ENCODE measurements around the gene ARMH3.
A peak's percentile ranks its signal among the peaks of the same experiment; 100 is the strongest.

The ARMH3 gene

DNA sequence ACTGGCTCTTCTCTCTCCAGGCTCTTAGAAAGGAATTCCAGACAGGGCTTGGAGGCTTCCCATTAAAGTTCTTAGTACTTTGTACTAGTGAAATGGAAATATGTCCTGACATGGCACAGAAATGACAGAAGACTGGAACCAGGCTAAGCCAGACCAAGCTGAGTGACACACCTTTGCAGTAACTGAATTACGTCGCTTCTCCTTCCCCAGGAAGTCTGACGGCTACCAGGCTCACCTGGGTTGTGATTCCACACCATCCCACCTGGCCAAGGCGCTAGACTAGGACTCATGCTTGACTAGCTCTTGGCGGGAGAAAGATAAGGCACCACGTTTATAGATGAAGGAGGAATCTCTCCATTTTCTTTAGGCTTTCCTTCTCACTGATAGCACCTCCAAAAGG, 161.7 kb downstream of the ARMH3 start:
- no peak for DNase-seq

DNA sequence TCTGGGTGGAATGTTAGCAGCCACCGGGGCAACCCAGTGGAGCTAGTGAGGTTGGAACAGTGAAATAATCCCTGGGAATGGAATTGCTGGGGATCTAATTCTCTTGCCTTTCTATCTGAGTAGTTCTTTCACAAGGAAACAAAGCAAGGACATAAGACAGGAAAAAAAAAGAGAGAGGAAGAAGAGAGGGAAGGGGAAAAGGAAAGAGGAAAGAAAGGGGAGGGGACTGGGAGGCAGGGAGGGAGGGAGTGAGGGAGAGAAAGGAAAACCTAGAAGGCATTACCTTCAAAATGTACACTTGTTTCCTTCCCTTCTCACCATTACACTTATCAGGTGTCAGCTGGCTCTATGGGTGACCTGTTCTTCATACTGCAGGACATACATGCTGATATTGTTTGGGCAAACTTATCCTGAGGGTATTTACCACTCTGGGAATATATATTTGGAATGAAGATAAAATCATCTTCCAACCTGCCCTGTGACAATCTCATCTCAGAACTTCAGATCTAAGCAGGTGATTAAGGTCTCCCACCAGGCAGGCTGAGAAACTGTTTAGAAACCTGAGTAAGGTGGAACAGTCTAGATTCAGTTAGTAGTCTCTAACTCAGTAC, 162.4 kb downstream of the ARMH3 start:
- DNase-seq: no peak

DNA sequence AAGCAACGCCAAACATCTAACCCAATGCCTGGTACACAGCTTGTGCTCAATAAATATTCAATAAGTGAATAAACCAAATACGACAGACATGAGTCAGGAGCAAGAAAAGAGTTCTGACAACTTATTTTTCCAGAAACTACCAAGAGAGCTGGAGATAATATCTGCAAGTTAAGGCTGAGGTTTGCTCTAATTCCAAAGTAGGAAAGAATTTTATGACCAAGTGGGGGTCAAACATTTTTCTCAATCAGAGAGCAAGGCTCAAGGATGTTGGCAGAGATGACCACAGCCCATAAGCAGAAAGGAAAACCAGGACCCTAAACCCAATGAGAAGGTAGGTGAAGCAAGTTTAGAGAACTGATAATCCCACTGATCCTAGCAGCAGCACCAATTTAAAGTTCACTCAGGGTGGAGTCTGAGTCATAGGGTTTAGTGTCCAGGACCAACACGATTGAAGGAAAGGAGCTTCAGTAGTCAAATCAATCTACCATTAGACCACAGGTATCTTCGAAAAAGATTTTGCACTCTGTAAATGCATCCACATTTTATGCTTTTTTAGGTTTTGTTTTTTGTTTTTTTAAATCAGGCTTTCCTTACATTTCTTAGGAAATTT, 163.1 kb downstream of the ARMH3 start:
- DNase-seq: no peak

DNA sequence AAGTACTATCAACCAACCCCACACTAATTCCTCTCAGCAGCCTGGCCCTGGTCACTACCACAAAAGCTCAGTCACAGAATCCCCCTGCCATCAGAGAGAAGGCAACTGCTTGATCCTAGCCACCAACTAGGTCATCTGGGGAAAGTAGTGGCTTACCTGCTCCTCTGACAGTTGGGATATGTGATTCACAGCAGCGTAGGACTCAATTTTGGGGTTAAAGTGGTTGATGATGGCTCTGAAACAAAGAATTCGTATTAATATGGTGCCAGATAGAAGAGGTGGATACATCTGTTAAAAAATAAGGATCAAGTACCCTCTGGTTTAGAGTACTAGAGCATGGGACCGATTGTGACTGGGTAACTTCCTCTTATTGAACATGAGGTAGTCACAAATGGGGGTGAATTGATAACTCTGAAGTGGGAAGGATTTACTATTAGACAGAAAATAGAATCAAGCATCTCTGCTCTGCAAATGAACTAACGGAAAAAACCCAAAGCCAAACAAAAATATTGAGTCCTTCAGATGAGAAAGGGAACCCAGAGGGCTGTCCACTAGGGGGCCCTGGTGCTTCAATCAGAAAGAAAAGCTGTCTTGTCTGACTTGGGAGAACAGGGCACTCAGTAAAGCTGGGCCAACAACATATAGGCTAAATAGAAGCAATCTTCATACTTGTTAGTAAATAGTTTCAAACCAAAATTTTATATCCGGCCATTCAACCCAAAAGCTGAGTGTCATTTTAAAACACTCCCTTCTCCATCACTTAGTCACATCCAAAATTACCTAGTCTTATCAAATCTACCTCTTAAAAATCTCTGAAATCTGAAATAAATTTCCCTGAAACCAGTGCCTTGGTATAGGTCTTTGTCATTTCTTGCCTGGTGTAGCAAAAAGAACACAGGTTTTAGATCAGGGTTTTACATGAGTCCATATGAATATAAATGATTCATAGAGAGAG, 166.4 kb downstream of the ARMH3 start:
- DNase-seq: peak; percentile 9

DNA sequence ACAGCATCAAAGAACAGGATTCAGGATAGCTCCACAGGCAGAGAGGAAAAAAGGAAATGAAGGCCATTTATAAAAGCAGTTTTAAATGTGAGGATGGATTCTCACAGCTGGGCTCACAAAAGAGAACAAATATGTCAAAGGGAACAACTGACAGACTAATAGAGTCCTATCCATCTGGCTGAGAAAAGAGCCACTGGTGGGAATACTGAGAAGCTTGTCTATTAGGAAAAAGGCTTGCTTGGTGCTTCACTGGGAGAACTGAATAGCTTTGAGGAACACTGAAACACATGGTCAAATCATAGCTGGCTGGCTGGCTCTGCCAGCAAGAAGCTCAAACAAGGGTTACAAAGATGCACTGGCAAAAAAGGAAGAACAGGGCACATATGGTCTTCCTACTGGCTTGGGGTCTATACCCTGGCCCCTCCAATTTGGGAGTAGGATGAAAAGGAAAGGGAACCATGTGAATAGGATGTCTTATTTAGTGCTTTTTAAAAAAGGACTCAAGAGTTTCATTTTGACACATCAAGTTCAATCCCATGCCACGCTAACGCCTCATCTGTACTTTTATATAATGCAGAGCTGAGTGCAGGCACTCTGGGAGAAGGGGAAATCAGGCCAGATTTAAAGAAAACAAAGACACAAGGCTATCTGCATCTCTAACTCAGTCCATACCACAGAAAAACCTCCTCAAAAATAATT, 167.6 kb downstream of the ARMH3 start:
- DNase-seq: no peak

DNA sequence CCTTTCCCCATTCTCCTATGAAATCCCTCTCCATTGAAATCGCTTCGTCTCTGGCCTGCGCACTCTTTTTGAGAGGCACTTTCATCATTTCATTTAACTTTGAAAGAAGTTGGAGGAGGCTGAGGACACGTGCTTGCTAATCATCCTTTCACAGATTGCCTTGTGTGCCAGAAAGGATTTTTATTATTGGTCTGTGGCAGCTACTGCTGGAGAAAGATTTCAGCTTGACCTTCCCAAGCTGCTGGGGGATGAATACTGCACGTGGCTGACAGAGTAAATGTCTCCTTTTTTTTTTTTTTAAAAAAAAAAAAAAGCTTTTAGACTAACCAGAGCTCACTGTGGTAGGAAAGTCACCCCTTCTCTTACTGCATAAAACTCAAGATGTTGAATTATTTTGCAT, 168.2 kb downstream of the ARMH3 start:
- no peak for DNase-seq

DNA sequence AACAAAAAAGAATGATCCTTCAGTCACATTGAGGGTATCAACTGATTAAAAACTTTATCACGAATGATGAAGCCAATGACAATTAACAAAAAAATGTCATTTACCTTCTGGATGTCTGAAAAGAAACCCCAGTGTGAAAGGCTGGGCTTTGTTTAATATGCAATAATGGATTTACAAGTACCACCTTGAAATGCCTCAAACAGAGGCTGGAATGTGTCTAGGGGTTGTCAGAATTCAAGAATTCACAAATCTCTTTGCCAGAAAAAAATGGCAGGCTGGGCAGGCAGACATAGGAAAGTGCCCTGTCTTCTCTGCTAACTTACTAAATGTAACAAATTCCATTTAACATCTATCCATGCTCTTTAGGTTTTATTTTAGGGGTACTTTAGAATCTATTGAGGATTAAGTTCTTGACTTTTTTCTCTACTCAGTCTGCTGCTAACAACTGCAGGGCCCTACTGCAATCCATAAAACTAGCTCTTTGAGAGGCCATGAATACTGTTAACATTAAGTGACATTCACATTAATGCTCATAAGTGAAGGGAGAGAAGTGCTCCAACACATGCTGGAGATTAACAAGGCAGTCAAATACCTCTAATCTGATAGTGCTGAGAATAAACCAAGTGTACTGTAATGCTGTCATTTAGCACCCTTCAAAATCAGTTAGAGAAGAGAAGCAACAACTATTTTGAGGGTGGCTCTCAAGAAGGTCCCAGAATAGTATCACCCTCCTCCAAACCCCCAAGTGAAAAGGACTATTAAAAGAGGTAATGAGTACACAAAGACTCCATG, 169.3 kb downstream of the ARMH3 start:
- DNase-seq: no peak

DNA sequence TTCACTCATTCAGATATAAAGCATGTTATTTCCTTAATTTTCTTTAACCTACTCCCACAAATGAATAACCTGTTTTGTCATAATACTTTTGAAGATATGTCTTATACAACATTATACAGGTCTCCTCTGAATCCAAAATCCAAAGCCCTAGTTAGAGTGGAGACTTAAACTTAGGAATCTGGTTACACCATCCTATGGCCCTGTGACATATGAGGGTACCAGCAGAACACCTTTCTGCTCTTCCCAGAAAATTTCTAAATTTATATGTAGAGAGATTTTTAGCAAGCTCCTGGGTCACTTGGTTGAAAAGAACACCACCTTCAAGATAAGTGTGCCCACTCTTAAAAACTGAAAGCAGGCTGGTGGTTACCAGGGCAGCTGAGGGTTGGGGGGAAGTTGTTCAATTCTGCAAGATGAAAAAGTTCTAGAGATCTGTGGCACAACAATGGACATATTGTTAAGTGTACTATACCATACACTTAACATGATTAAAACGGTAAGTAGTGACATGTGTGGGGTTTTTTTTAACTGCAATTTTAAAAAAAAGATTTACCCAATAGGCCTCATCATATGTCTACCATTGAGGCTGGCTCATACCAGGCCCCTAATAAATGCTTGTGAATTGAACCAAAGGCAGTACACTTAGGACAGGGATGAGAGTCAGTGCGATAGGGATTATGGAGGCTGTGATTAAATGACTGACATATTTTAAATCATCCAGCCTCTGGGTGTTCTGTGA, 174.8 kb downstream of the ARMH3 start:
- DNase-seq: no peak

DNA sequence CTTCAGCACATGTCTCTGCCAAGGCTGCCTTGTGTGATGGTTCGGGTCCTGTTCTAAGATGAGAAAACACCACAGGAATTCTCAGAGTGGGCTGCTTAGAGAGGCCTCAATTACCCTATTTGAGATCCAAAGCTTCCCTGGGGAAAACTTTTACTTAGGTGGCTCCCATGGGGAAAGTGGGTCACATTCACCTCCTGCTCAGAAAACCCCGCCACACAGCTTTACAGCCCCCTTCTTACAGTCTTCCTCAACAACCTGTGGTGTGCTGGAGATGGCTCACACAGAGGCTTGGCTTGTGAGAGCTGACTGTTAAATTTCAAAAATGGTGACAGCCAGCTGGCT, 175.8 kb downstream of the ARMH3 start:
- DNase-seq: no peak

DNA sequence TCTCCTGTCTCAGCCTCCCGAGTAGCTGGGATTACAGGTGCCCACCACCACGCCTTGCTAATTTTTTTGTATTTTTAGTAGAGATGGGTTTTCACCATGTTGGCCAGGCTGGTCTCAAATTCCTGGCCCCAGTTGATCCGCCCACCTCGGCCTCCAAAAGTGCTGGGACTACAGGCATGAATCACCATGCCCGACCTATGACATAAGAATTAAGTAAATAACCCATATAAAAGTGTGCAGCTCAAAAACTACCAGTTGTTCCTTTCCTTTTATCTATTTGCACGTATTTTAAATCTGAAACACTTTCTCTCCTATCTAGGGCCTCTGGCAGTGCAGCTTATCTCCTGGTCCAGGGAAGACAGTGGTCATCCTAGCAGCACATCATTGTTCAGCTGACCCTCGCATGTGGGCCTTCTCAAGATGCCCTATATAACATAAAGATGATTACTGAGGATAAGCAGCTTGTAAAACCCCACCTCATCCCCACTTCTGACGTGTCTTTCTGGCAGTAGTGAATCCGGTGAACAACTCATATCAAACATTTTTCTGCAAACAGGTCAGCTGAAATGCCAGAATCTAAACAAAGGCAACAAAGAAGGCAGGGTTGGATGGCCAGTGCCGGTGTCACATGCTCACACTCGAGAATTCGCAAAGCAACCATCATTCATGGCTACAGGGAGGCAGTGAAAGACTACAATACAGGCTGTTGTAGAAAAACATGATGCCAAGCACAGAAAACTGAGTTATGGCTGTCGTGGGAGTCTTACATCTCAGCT, 176.3 kb downstream of the ARMH3 start:
- no peak for DNase-seq

DNA sequence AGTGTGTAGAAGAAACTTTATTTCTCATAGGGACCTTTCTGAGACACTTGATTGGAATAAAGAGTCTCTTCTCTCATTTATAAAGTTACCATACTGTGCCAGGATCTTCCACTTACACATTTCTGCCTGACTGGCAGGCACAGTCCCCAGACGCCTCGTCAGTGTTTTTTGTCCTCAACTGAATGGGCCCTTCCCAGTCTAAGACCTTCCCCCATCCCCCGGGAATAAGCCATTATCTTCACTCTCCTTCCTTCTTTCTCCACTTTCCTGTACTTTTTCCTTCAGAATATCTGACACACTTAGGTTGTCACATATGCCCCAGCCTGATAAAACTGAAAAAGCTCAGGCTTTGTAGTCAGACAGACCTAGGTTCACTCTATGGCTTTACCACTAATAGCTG, 177.1 kb downstream of the ARMH3 start:
- no peak for DNase-seq

DNA sequence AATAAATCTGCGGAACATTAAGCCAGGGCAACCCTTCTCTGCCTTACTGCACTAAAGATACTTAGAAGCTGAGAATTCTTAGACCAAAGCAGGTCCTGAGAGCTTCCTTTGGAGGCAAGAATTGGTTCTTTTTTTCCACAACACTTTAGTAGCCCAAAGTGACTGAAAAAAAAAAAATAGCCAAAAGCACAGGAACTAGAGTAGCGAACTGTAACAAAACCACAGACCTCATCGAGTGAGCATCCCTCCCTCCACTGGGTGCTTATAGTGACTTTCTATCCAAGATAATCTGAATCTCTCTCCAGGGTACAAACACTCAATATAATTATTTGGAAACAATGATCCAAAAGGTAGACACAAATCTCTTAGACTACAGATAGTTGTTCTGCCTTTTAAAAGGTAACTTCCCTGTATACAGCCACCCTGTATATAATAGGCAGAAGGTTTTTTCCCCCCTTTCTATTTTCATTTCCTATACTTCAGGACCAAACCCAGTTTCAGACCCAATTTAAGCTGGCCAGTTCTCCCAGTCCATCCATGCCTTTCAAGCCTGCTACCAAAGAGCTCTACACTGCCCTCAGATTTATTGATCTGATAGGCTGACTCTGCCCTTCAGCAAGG, 180.8 kb downstream of the ARMH3 start:
- no peak for DNase-seq

DNA sequence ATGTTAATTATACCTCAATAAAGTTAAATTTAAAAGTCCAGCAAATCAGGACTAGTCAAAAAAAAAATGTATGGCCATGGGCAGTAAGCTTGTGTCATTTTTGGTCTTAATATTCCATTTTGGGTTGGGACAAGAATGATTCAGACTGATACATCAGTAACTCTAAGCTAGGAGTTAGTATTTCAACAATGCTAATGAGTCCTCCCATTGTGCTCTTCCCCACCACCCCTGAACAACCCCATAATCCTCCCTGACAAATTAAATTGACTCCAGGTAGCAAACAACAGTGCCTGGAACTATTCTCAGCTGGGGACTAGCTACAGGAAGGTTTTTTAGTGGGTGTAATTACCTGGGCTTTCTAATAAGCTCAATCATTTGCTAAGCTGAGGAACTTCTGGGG, 181.7 kb downstream of the ARMH3 start:
- no peak for DNase-seq

DNA sequence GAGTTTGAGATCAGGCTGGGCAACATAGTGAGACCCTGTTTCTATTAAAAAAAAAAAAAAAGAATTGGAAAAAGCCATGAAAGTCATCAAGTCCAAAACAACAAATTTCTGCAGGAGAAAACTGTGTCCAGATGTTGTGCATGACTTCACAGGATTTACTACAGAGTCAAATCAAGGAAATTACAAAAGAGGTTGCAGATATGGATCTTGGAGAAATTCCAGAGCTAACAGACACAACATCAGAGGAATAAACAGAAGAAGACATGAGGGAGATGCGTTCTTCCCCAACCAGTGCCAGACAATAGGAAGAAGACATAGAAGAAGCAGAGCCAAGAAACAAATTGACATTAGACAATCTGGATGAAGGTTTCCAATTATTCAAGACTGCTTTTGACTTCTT, 188.0 kb downstream of the ARMH3 start:
- no peak for DNase-seq

DNA sequence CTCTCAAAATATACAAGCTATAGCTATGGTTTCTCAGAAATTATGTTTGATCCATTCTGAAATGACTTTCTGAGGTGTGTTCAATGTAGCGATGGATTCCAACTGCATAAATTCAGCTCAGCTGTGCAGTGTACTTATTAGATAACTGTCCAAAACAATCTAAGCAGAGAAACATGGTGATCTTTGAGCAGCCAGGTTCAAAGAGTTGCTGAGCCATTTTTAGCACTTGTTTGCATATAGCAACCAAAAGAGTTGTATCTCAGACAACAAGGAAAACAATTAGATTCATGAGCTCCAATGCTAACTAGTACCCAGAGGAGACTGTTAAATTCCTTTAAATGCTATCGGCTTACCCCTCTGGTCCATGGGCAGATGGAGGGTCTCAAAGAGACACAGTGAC, 196.4 kb downstream of the ARMH3 start:
- DNase-seq: no peak

DNA sequence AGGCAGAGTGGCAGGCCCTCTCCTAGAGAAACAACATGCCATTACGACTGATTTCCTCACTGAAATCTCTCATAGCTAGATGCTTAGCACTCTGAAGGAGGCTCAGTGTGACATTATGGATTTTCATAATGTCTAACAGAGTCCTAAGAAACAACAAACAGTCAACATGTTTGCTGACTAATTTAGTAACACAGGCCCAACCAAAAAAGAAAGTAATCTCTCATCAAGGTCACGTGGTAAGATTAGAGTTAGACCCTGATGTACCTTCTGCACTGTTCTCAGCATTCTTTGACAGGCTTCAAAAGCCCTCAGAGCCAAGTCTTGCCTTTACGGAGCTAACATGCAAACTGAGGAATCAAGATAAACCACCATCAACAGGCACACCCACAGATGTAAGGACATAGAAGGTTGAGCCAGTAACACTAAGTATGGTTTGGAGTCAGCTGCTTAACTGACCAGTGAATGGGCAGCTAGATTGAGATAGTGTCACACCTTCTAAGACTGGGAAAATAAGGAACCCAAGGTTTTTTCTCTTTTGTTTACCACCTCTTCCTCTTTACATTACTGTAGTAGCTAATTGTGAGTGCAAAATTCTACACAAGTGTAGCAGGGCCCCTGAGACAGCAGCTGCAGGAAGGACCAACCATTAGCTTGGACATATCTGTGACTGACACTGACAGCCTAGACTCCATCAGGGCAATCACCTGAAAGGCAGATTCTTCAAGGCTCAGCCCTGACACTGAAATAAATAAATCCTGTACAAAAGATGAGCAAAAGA, 197.1 kb downstream of the ARMH3 start:
- DNase-seq: no peak

DNA sequence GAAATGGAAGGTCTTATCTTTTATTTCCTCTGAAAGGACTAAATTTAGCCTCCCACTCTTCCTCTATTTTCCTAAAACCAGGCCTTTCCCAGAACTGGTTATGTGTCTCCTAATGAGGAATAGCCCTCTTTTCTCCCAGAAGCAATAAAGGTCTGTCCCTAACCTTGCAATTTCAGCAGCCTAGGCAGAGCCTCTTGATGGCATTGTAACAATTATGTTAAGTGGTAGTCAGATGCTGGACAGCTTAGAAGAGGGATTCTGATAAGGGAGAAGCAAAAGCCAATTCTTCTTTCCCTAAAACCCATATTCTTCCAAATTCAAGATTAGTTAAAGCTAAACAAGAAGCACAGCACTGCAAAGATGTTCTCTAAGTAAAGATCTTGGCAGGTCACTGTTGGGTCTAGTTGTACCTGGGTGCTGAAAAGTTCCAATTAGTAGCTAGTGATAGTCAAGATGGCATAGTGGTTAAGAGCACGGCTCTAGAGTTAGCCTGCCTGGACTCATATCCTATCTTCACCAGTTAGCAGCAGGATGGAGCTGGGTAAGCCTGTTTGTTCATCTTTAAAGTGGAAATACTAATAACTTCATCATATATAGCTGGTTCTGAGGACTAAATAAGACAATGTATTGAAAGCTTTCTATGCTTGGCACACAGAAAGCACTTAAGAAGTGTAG, 198.0 kb downstream of the ARMH3 start:
- DNase-seq: no peak

DNA sequence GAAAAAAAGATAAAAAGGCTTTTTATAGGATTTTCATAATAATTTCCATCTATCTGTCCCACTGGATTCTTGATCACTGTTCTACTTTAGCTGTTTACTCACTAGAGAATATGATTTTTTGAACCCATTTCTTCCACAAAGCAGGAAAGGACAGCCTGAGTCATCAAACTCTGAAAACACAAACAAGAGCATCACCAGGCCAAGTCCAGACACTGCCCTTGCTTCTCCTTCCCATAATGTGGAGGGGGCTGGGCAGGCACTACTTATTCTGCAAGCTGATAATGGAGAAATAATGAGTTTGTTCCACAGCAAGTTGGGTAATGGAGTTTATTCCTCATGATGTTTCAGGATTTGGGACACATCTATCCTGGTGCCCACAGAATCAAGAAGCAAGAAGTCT, 199.3 kb downstream of the ARMH3 start:
- DNase-seq: no peak

DNA sequence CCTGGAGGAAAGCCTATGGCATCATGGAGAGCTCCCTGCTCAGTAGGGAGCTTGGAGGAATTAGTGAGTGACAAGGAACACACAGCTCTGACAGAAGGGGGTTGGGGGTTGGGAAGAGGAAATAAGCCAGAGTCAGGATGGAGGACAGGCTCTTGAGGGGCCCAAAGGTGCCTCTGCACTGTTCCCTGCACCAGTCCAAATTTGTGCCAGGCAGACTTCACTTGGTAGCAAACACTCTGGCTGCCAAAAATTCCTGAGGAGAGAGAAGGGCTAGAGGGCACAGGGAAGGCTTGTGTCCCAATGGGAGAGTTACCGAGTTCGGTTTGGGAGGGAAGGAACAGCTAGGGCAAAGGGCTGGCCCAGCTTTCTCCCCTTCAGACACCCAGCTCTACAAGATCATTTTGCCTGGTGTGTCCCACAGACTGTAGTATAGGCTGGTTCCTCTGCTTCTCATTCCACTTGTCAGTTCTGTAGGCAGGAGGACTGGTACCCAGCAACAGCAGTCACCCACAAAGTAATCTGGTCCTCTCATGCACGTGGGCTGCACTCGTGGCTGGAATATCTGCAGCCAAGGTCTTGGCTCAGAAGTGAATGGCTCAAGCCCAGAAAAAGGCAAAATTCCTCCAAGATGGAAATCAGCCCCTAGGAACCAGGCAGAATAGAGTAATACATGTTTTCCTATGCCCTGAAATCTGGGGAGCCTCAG, 204.4 kb downstream of the ARMH3 start:
- no peak for DNase-seq
